ENCODE results near the gene SOD3.

SOD3 gene

DNA sequence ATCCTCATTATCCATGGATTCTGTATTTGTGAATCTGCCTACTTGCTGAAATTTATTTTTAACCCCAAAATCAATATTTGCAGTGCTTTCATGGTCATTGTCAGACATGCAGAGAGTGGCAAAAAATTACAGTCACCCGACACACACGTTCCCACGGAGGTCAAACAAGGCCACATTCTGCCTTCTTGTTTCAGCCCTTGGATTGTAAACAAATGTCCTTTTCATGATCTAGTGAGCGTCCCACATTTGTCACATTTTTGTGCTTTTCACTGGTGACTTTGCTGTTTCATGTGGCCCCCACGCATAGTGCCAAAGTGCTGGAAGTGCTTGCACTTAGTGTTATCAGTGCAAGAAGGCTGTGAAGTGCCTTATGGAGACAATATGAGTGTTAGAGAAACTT lies 45.0 kb downstream of the SOD3 start:
- DNase-seq: no peak
- H3K9me3 ChIP-seq (ENCODE audit: severe bottlenecking): no peaks in the 10 kb centered on the region
- no peak overlapping the region for H3K4me3 ChIP-seq (ENCODE audit: low read depth, low read length)
- H3K36me3 ChIP-seq: no peaks in the 10 kb centered on the region
- H3K27me3 ChIP-seq (ENCODE audit: insufficient read depth, low read depth, severe bottlenecking): no peaks in the 10 kb centered on the region
- H3K27ac ChIP-seq: no peak overlapping the region
- TF ChIP-seq, protein P1, sequence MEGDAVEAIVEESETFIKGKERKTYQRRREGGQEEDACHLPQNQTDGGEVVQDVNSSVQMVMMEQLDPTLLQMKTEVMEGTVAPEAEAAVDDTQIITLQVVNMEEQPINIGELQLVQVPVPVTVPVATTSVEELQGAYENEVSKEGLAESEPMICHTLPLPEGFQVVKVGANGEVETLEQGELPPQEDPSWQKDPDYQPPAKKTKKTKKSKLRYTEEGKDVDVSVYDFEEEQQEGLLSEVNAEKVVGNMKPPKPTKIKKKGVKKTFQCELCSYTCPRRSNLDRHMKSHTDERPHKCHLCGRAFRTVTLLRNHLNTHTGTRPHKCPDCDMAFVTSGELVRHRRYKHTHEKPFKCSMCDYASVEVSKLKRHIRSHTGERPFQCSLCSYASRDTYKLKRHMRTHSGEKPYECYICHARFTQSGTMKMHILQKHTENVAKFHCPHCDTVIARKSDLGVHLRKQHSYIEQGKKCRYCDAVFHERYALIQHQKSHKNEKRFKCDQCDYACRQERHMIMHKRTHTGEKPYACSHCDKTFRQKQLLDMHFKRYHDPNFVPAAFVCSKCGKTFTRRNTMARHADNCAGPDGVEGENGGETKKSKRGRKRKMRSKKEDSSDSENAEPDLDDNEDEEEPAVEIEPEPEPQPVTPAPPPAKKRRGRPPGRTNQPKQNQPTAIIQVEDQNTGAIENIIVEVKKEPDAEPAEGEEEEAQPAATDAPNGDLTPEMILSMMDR (IDR thresholded peaks at IDR 0.05; ENCODE audit: low read depth, low read length): no peak

DNA sequence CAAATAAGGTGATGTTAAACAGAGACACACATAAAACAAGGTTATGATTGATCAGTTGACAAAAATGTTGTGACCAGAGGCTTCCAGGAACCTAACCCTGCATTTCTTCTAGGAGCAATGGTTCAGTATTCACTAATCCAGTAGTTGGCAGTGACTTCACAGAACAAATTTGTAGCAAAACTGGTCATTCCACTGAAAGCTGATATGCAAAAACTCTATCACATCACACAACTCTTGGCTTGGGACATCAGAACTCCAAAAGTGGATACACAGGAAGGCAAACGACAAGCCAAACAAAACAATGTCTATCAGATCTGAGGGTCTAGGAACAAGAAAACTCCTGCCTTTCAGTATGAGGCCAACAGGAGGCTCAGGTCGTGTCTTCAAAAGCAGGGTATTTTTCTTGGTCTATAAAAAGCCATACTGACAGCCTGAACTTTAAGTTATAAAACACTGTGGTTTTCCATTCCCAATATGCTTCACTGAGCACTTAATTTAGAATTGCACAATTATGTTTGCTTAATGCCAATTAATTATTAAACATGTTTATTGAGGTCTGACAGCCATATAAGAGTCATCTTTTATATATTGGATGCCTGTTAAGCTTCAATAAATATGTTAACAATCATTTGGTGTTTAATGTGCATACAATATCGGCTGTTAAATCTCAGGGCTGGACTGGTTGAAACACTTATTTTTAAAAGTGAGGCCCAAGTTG lies 45.6 kb downstream of the SOD3 start:
- Histone ChIP-seq H3K9me3 (ENCODE audit: severe bottlenecking) (no peaks in the 10 kb centered on the region), H3K36me3 (no peaks in the 10 kb centered on the region), H3K4me3 (ENCODE audit: low read depth, low read length) (no peak overlapping the region), H3K27me3 (ENCODE audit: insufficient read depth, low read depth, severe bottlenecking) (no peaks in the 10 kb centered on the region), H3K27ac (no peak overlapping the region)
- no peak for DNase-seq
- TF ChIP-seq, protein P1 (IDR thresholded peaks at IDR 0.05; ENCODE audit: low read depth, low read length): no peak

DNA sequence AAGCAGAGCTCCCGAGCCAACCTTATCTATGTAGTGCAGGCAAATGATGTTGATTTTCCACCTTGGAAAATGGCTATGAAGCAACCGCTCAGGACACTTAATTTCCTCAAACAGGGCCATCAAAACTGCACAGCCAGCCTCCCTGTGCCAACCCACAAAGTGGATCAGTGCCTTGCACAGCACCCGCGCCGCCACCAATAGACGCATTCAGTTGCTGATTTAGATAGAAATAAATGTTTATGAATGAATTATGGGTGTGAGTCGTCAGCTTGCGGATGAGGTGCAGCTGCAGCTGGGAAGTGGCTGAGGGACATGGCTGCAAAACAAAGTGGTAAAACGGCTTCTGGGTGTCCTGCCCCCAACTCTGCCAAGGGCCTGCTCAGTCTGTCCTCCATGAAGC lies 47.0 kb downstream of the SOD3 start:
- Histone ChIP-seq H3K27me3 (ENCODE audit: insufficient read depth, low read depth, severe bottlenecking) (no peaks in the 10 kb centered on the region), H3K4me3 (ENCODE audit: low read depth, low read length) (no peak overlapping the region), H3K9me3 (ENCODE audit: severe bottlenecking) (no peaks in the 10 kb centered on the region), H3K36me3 (no peaks in the 10 kb centered on the region), H3K27ac (no peak overlapping the region)
- no peak for DNase-seq
- TF ChIP-seq, protein P1 (IDR thresholded peaks at IDR 0.05; ENCODE audit: low read depth, low read length): no peak

DNA sequence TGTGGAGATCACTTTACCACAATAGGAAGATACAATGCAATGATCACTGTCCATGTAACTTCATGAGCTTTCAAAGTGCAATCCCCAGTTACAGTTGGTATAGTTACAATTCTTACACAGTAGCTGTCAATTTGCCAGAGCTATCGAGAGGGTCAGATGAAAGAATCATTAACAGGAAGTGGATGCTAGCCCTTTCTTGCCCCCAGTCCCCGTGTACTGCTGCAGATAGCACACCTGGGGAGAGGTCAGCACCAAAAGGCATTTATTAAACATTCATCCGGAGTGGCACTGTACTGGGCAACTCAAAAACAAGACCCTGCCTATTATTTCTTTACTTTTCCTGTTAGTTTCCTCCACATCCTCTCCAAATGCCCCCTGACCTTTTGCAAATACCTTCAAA lies 47.7 kb downstream of the SOD3 start:
- Histone ChIP-seq H3K27me3 (ENCODE audit: insufficient read depth, low read depth, severe bottlenecking) (no peaks in the 10 kb centered on the region), H3K27ac (no peak overlapping the region), H3K4me3 (ENCODE audit: low read depth, low read length) (no peak overlapping the region), H3K9me3 (ENCODE audit: severe bottlenecking) (no peaks in the 10 kb centered on the region), H3K36me3 (no peaks in the 10 kb centered on the region)
- no peak for DNase-seq
- TF ChIP-seq, protein P1 (IDR thresholded peaks at IDR 0.05; ENCODE audit: low read depth, low read length): no peak

DNA sequence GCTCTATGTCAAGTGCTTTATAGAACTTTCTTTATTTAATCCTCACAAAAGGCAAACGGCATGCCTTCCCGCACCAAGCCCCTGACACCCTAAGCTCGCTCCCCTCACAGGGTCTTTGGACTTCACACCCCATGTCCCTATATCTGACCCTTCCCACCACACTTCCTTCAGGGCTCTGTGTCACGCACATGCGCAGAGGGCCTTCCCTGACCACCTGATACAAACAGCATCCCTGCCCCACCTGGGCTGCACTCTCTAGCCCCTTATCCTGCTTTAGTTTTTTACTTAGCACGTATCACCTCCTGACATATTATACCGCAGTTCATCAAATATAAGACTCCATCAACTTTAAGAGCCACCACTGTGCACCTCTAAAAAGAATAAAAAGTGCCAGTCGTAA lies 49.8 kb downstream of the SOD3 start:
- Histone ChIP-seq H3K36me3 (no peaks in the 10 kb centered on the region), H3K4me3 (ENCODE audit: low read depth, low read length) (no peak overlapping the region), H3K9me3 (ENCODE audit: severe bottlenecking) (no peaks in the 10 kb centered on the region), H3K27ac (no peak overlapping the region; the same call in 1 of the 2 replicates), H3K27me3 (ENCODE audit: insufficient read depth, low read depth, severe bottlenecking) (no peaks in the 10 kb centered on the region)
- DNase-seq: no peak
- TF ChIP-seq, protein P1 (IDR thresholded peaks at IDR 0.05; ENCODE audit: low read depth, low read length): no peak

DNA sequence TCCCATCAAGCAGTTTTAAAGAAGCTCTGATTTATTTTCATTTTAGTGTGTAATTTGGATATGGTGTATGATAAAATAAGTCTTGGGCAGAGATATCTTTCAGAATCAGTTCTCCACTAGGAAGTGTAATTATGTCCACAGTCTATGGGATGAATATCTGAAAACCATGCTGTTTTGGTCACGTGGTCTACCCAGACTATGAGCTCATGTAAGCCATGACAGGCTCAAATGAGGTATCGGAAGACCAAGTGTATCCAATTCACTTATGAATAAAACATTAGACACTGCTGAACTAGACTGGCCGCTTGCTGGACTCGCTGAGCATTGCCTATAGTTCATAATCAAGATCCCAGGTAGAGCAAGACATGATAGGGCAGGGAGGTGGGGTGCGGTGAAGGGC lies 50.5 kb downstream of the SOD3 start:
- TF ChIP-seq, protein P1 (IDR thresholded peaks at IDR 0.05; ENCODE audit: low read depth, low read length): no peak
- Histone ChIP-seq H3K27ac (peak overlapping the region; percentile 78), H3K27me3 (ENCODE audit: insufficient read depth, low read depth, severe bottlenecking) (no peaks in the 10 kb centered on the region), H3K36me3 (no peaks in the 10 kb centered on the region), H3K4me3 (ENCODE audit: low read depth, low read length) (no peak overlapping the region), H3K9me3 (ENCODE audit: severe bottlenecking) (no peaks in the 10 kb centered on the region)
- DNase-seq: no peak
